Forelimb muscle (tissue), 1 donor: ENCODE data around the gene SWI5. TPM values are rescaled to one million over a fixed set of nuclear protein-coding genes. Genes with fewer than 3 reads are reported as not detected.
"Not testable (repeated sequence)": the region's sequence is repeated elsewhere in the genome, so short reads cannot be mapped to it uniquely, and the experiment has no call there.

ENCODE experiments used
- DNase-seq: peaks from one replicate; pipeline ENCODE4 v3.0.0-alpha.2; 2013; ENCODE audit warnings: low read depth
- polyA plus RNA-seq: library from polyadenylated mRNA; unstranded; fragments of 120-200 nt; gene quantifications from one replicate; pipeline ENCODE4 v1.2.1, GENCODE V29; 2013; ENCODE audit not compliant: insufficient read length

SWI5 gene
- polyA plus RNA-seq: 20.3 TPM

GRCh38 chr9:128276008-128276573, at the start of gene SWI5:
Gene SWI5, plus strand, starts transcription at chr9:128276276.
- DNase-seq: peak; percentile 98

GRCh38 chr9:128226412-128226801, 49.7 kb upstream of the SWI5 start:
- DNase-seq: no peak

DNA sequence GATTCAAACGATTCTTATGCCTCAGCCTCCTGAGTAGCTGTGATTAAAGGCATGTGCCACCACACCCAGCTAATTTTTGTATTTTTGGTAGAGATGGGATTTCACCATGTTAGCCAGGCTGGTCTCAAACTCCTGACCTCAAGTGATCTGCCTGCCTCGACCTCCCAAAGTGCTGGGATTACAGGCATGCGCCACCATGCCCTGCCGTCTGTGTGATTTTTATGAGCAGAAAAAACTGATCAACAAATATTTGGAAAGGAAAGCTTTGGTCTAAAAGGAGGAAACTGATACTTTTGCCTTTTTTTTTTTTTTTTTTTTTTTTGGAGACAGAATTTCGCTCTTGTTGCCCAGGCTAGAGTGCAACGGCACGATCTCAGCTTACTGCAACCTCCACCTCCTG, 45.2 kb upstream of the SWI5 start:
- DNase-seq: not testable (repeated sequence)

- no peak for DNase-seq
Observed at GRCh38 chr9:128231638-128232527, 44.2 kb upstream of the SWI5 start.

GRCh38 chr9:128232528-128233428, 43.3 kb upstream of the SWI5 start:
- no peak for DNase-seq

- no peak for DNase-seq
Observed at GRCh38 chr9:128233817-128234406, 42.2 kb upstream of the SWI5 start.

GRCh38 chr9:128242124-128242523, 34.0 kb upstream of the SWI5 start:
- DNase-seq: no peak

DNA sequence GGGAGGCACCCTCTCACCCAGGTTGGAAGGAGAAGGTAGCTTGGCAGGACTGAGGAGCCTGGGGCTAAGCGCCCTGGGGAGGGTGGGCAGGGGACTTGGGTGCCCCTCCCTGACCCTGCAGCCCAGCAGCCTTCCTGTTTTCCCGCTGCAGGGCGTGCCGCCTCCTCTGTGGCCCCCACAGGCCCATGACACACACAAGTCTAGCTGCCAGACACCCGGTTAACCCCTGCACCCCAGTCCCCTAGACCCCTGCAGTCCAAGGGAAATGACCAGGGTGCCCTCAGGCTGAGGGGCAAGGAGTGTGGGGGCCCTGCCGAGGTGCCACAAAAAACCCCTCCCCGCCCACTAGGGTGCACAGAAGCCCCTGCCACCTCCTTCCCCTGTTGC, 33.3 kb upstream of the SWI5 start:
- no peak for DNase-seq

- peak; percentile 84 for DNase-seq
Observed at GRCh38 chr9:128243215-128244018, 32.7 kb upstream of the SWI5 start.

DNA sequence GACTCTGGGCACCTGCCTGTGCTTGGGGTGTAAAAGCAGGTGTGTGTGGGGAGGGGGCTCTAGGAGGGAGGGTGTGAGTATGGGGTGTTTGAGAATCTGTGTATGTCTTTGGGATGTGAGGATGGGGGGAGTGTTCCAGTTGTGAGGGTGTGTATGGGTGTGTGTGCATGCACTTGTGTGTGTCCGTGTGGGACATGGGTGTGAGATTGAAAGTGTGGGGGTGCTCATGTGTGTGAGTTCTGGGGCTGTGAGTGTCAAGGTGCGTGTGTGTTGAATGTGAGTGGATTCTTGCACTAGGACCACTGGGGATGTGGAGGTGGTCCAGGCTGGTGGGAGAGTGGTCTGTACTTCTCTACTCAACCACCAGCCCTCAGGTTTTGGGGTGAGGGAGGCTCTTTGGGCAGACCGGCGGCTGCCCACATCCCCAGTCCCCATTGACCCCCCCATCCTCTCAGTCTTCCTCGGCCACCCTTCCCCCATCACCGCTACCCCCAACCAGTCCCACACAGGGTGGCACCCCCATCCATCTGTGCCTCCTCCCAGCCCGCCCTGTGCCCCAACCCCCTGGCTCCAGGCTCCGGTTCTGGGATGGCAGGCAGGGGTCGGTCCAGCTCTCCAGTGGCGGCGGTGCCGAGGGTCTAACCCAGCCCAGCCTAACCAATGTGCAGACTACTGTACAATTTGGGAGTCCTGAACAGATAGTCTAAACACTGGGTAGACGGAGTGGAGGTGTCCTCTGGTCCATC, 31.8 kb upstream of the SWI5 start:
- DNase-seq: peak; percentile 31

DNA sequence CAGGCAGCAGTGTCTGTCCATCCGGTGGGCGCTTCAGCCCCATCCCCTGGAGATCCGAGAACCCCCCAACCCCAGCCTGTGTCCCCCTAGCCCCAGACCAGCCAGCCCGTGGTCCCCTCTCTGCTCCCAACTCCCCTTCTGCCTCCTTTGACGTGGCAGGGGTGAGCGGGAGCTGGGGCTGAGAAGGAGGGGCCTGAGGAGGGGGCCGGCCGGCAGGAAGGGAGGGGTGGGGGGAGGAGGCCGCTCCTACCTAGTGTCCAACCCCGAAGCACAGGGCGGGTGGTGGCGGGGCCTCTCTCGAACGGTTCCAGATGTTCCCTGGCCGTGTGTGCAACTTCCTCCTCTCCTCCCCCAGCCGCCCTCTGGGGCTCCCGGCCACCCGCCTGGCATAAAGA, 31.2 kb upstream of the SWI5 start:
- peak; percentile 80 for DNase-seq

GRCh38 chr9:128245421-128246151, 30.5 kb upstream of the SWI5 start:
- DNase-seq: peak; percentile 17

DNA sequence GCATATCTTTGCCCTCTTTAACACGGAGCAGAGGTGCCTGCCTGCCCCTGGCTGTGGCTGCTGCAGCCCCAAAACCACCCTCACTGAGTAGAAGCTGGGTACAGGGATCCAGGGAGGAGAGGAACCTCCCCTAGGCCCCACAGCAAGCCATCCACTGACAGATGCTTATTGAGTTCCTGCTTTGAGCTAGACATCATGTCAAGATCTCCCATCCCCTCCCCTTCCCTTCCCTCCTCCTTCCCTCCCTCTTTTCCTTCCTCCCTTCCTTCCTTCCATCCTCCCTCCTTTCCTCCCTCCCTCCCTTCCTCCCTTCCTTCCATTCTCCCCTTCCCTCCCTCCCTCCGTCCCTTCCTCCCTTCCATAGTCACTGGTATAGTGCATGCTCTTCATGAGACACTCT, 29.6 kb upstream of the SWI5 start:
- DNase-seq: no peak

DNA sequence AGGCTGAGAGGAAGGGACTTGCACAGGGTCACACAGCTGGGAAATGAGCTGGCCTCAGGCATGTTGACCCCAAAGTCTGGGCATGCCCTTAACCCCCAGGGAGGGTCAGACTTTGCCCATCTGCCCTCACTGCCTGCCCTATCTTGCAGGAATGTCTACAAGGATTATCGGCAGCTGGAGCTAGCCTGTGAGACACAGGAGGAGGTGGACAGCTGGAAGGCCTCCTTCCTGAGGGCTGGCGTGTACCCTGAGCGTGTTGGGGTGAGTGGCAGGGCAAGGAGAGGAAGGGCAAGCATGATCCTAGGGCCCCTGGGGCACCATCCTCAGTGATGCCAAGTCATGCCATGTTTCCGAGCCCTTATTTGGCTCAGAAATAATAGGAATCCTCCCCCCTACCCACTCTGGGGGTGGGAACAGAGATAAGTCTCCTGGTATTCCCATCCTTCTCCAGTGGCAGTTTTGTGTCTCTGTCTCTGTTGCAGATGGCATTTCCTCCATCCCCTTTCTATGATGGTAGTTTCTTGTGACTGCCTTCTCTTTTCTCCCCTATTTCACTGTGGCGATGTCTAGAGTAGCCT, 28.8 kb upstream of the SWI5 start:
- DNase-seq: no peak

- DNase-seq: no peak
Observed at GRCh38 chr9:128249558-128249907, 26.5 kb upstream of the SWI5 start.

DNA sequence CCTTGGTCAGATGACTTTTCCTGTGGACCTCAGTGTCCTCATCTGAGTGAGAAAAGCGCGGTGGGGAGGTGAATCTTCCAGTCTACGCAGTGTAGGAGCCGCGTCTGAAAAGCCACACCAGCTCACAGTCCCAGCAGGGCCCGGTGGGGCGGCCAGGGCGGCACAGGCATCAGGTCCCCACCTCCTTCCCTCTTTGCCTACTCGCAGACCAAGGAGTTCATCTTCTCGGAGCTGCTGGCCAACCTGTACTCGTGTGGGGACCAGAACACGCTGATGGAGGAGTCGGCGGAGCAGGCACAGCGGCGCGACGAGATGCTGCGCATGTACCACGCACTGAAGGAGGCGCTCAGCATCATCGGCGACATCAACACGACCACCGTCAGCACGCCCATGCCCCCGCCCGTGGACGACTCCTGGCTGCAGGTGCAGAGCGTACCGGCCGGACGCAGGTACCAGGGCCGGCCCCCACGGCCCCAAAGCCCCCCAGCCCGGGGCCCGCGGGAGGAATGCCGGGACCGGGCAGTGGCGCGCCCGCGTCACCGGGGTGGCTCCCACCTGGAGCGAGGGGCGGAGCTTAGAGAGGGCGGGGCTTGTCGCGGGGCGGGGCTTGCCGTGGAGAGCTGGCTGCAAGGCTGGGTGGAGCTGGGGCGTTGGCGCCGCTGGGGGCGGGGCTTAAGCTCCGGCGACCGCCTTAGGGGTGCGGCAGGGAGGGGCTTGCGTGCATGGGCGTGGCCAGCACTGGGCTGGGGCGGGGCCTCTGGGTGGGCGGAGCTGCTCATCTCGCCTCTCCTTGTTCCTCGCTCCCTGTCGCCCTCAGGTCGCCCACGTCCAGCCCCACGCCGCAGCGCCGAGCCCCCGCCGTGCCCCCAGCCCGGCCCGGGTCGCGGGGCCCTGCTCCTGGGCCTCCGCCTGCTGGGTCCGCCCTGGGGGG, 25.9 kb upstream of the SWI5 start:
- no peak for DNase-seq

DNA sequence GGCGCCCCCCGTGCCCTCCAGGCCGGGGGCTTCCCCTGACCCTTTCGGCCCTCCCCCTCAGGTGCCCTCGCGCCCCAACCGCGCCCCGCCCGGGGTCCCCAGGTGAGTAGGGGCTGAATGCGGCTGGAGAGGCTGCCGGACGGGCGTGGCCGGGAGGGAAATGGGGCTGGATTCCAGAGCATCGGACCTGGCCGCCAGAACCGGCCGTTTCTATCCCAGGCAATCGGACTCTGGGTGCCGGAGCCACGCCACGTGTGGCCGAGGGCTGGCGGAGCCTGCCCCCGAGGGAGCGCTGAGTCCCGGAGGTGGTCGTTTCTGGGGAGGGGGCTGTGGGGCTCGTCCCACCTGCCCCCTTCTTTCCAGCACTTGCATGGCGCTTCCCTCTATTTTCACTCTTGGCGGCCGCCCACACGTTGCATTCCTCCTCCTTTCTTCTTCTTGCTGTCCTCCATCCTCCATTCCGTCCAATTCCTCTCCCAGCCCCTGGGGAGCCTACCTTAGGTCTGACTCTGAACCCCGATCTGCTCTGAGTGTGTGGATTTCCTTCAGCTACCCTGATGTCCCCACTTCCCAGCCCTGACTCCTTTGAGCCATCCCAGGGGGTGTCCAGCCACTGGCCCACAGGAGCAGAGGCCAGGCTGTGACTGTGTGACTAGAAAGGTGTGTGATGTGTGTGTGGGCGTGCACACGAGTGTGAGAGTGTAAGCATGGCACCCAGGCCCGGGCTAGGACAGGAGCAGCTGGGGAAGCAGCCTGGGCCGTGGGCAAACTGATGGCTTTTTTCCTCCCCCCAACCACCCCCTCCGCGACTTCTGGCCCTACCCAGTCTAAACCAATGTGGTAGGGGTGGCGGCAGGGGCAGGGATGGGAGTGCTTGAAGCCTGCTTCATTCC, 25.0 kb upstream of the SWI5 start:
- no peak for DNase-seq
